ENCODE data around the gene NFKBIA.
"Not testable (repeated sequence)": the region's sequence is repeated elsewhere in the genome, so short reads cannot be mapped to it uniquely, and the experiment has no call there.

The NFKBIA gene

DNA sequence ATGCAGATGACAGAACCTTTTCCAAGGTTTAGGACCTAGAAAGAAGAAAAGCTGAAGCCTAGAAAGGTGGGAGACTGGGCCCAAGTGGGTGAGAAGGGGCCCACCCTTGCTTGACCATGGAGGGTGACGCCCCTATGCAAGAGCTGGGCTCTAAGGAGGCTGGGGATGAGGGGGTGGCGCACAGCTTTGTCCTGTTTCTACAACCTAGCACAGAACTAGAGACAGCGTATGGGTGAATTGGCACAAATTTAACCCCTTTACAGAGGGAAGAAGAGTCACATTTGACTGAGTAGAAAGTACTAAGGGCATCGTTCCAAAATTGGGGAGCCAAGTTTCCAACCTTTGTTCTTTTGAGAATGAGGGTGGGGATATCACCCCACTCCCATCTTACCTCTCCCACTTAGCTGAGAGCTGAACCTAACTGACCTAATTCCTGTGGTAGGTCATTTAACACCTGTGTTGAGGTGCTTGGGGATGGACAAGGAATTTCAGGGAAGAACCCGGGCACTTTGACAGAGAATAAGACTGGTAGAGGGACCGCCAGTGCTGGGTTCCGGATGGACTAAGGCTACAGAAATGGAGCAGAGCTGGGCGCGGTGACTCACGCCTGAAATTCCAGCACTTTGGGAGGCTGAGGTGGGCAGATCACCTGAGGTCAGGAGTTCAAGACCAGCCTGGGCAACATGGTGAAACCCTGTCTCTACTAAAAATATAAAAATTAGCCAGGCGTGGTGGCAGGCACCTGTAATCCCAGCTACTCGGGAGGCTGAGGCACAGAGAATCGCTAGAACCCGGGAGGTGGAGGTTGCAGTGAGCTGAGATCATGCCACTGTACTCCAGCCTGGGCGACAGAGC, 5.2 kb downstream of the NFKBIA start:
- H3K4me3 ChIP-seq (ENCODE audit: low read length) = no peak overlapping the region
- peak; percentile 36 for DNase-seq (ENCODE audit: low read depth)
- TF ChIP-seq, protein P1, sequence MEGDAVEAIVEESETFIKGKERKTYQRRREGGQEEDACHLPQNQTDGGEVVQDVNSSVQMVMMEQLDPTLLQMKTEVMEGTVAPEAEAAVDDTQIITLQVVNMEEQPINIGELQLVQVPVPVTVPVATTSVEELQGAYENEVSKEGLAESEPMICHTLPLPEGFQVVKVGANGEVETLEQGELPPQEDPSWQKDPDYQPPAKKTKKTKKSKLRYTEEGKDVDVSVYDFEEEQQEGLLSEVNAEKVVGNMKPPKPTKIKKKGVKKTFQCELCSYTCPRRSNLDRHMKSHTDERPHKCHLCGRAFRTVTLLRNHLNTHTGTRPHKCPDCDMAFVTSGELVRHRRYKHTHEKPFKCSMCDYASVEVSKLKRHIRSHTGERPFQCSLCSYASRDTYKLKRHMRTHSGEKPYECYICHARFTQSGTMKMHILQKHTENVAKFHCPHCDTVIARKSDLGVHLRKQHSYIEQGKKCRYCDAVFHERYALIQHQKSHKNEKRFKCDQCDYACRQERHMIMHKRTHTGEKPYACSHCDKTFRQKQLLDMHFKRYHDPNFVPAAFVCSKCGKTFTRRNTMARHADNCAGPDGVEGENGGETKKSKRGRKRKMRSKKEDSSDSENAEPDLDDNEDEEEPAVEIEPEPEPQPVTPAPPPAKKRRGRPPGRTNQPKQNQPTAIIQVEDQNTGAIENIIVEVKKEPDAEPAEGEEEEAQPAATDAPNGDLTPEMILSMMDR (IDR thresholded peaks at IDR 0.05; ENCODE audit: insufficient read depth, low read depth, low read length, missing control alignments) = no peak

GRCh38 chr14:35398071-35398584, 6.4 kb downstream of the NFKBIA start:
- H3K4me3 ChIP-seq (ENCODE audit: low read length) = no peak overlapping the region
- DNase-seq (ENCODE audit: low read depth) = peak; percentile 13
- TF ChIP-seq, protein P1 (IDR thresholded peaks at IDR 0.05; ENCODE audit: insufficient read depth, low read depth, low read length, missing control alignments) = no peak

DNA sequence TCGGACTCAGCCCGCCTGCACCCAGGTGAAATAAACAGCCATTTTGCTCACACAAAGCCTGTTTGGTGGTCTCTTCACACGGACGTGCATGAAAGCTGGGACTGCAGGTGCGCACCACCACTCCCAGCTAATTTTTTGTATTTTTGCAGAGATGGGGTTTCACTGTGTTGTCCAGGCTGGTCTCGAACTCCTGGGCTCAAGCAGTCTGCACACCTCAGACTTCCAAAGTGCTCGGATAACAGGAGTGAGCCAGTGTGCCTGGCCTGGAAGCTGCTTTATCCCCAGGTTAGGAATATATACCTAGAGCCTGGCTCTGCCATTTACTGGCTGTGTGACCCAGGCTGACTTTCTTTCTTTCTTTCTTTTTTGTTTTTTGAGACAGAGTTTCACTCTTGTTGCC, 7.9 kb downstream of the NFKBIA start:
- DNase-seq (ENCODE audit: low read depth) = not testable (repeated sequence)

DNA sequence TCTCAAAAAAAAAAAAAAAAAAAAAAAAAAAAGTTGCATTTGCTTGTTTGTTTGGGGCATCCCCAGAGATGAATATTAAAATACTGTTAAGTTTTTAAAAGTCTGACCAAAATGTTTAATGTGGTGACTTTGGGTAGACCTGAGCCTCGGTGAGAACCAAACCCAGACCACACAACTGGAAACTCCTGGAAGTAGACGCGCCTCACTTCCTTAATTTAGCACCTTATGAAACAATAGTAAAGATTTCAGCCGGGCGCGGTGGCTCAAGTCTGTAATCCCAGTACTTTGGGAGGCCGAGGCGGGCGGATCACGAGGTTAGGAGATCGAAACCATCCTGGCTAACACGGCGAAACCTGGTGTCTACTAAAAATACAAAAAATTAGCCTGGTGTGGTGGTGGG, 9.3 kb downstream of the NFKBIA start:
- H3K4me3 ChIP-seq (ENCODE audit: low read length) = no peak overlapping the region
- no peak for DNase-seq (ENCODE audit: low read depth)
- TF ChIP-seq, protein P1 (IDR thresholded peaks at IDR 0.05; ENCODE audit: insufficient read depth, low read depth, low read length, missing control alignments) = no peak

More for the DNA sequence above, 7.9 kb downstream of the NFKBIA start:
- not testable (repeated sequence) for H3K4me3 ChIP-seq (ENCODE audit: low read length)

DNA sequence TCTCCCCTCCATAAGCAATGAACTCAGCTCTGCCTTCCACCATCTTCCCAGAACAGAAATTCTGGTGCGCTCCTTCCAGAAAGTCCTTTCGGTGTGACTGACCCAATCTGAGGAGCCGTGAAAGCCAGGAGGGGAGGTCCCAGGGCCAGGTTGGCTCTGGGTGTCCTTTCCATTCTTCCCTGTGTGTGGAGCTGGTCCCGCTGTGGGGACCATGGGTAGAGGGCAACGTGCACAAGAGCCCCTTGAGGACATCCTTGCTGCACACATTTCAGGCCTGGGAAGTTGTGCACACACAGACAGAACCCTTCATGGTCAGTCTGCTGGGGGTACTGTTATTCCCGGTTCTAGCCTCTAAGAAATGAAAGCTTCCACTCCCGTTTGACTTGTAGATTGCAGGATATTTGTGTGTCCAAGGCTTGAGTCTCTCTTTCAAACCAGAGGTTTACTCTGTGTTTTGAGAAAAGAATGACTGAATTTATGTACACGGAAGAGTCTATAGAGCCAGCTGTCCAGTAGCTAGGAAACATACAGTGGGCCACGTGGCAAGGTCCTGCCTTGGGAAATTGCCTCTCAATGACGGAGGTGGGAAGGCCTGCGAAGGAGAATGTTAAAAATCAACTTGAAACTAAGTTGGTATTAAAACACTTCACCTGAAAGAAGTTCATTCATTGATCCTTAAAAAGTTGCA, 10.1 kb downstream of the NFKBIA start:
- DNase-seq (ENCODE audit: low read depth) = no peak
- TF ChIP-seq, protein P1 (IDR thresholded peaks at IDR 0.05; ENCODE audit: insufficient read depth, low read depth, low read length, missing control alignments) = no peak
- no peak overlapping the region for H3K4me3 ChIP-seq (ENCODE audit: low read length)

GRCh38 chr14:35393826-35394225, 10.7 kb downstream of the NFKBIA start:
- TF ChIP-seq, protein P1 (IDR thresholded peaks at IDR 0.05; ENCODE audit: insufficient read depth, low read depth, low read length, missing control alignments) = no peak
- no peak for DNase-seq (ENCODE audit: low read depth)
- no peak overlapping the region for H3K4me3 ChIP-seq (ENCODE audit: low read length)

DNA sequence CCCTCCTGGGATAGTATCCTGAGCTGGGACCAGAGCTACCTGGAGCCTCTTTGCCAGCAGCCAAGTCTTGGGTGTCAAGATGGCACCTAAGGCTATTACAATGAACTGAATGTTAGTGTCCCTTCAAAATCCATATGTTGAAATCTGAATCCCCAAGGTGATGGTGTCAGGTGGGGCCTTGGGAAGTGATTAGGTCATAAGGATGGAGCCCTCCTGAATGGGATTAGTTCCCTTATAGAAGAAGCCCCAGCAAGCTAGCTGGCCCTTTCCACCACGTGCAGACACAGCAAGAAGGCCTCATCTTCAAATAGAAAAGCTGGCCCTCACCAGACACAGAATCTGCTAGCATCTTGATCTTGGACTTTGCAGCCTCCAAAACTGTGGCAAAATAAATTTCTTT, 12.4 kb downstream of the NFKBIA start:
- no peak overlapping the region for H3K4me3 ChIP-seq (ENCODE audit: low read length)
- DNase-seq (ENCODE audit: low read depth) = no peak
- TF ChIP-seq, protein P1 (IDR thresholded peaks at IDR 0.05; ENCODE audit: insufficient read depth, low read depth, low read length, missing control alignments) = no peak

Measured in epithelial cell of esophagus (primary cell).